Inflammatory macrophage (primary cell): ENCODE data around the gene GNS.

ENCODE experiments used
- DNase-seq, 2 donors: peaks; one replicate each; pipeline ENCODE4 v3.0.0-alpha.2; 2020 to 2022
- total RNA-seq, 18 experiments: gene quantifications; one replicate each; lab custom pipeline; 2026; ENCODE audit warnings: mixed read lengths in 6 of 18, inconsistent platforms in 2 of 18; lab: John Stamatoyannopoulos, UW

GNS gene
- 1,314 to 2,087 (median 1,561) reads per million in 18 experiments for total RNA-seq

- DNase-seq, result peak; percentile 98
Measured at GRCh38 chr12:64759035-64759894, at the start of gene GNS. Gene GNS, minus strand, starts transcription at chr12:64759406. Its CDS starts 130 bp downstream, at chr12:64759276.

- DNase-seq, result no peak
Measured at GRCh38 chr12:64808110-64808509, 48.9 kb upstream of the GNS start.

- DNase-seq, result peak; percentile 8 to 15
Measured at GRCh38 chr12:64806593-64807460, 47.6 kb upstream of the GNS start.

- no peak for DNase-seq
Measured at GRCh38 chr12:64806173-64806572, 47.0 kb upstream of the GNS start.

GRCh38 chr12:64802180-64802775 is 43.1 kb upstream of the GNS start:
- DNase-seq, result peak; percentile 33 to 54

GRCh38 chr12:64801381-64801780 is 42.2 kb upstream of the GNS start:
- DNase-seq, result no peak

GRCh38 chr12:64800640-64801039 is 41.4 kb upstream of the GNS start:
- peak; percentile 32 to 75 for DNase-seq

GRCh38 chr12:64798165-64798564 is 39.0 kb upstream of the GNS start:
- DNase-seq, result no peak

GRCh38 chr12:64797156-64797555 is 38.0 kb upstream of the GNS start:
- no peak for DNase-seq

GRCh38 chr12:64796205-64796845 is 37.1 kb upstream of the GNS start:
- DNase-seq, result peak; percentile 91 to 96

GRCh38 chr12:64794305-64794704 is 35.1 kb upstream of the GNS start:
- DNase-seq, result no peak

GRCh38 chr12:64793610-64794009 is 34.4 kb upstream of the GNS start:
- no peak for DNase-seq

- no peak for DNase-seq
Measured at GRCh38 chr12:64792128-64792527, 32.9 kb upstream of the GNS start.

- no peak for DNase-seq
Measured at GRCh38 chr12:64791036-64791435, 31.8 kb upstream of the GNS start.

GRCh38 chr12:64790166-64790565 is 31.0 kb upstream of the GNS start:
- no peak for DNase-seq

GRCh38 chr12:64785838-64786237 is 26.6 kb upstream of the GNS start:
- DNase-seq, result peak; percentile 43

- DNase-seq, result peak; percentile 59 to 74
Measured at GRCh38 chr12:64782191-64782876, 23.1 kb upstream of the GNS start.

GRCh38 chr12:64781280-64782190 is 22.3 kb upstream of the GNS start:
- no peak for DNase-seq

- DNase-seq, result peak; percentile 14 to 48
Measured at GRCh38 chr12:64780531-64781279, 21.5 kb upstream of the GNS start.

- DNase-seq, result no peak
Measured at GRCh38 chr12:64780132-64780530, 20.9 kb upstream of the GNS start.
